AG04449 (cell line): Measurements from ENCODE around the gene RAD51B.

Experiments
- CTCF ChIA-PET: fragments of 350-600 bp; formaldehyde crosslinking; extraction: SDS; loops from one replicate; lab custom pipeline; 2021; ENCODE audit warnings: antibody characterized with exemption; lab: Yijun Ruan, JAX
- POLR2A ChIA-PET: fragments of 400-600, 350-600 bp; formaldehyde crosslinking; extraction: SDS; loops from one replicate; lab custom pipeline; 2020; ENCODE audit warnings: antibody characterized with exemption, inconsistent platforms; lab: Yijun Ruan, JAX
- DNase-seq: peaks from one replicate; pipeline ENCODE4 v3.0.0-alpha.2; 2010; ENCODE audit warnings: low read depth, low spot score
- H3K4me3 ChIP-seq: 2 replicates; pipeline ENCODE4 v1.5.1; 2011; ENCODE audit warnings: low read depth, mild to moderate bottlenecking, control low read depth, low read length
- TF ChIP-seq, protein P1 (sequence below): IDR thresholded peaks from one replicate; pipeline ENCODE4 v1.5.1; 2011; ENCODE audit warnings: mild to moderate bottlenecking, moderate library complexity, low read length, control low read depth, inconsistent platforms; ENCODE audit not compliant: insufficient read depth; ENCODE audit errors: missing control alignments

The RAD51B gene

GRCh38 chr14:68775614-68776126 lies 956.1 kb downstream of the RAD51B start:
- CTCF ChIA-PET: interaction anchor here (1.1 to 2.4 kb wide), 4 partner anchors 9 to 108 kb away, joined by 3 to 12 read pairs (median 4); no protein-coding TSS in a partner anchor

DNA sequence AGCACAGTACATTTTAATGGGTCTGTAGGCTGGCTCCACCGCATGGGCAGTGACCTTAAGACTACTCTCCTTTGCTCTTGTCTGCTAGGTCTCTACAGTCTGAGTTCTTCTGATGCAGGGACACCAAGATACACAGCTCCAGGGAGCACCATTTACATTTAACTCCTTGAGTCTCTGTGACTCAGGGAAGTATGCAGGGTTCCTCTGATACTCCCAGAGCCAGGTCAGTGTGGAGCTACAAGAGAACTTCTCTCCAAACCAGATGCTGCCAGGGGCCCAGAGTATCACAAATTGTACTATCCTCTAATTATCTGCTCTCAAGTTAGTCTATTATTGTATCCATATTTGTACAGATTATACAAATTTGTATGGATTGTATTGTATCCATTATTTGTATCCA lies 958.1 kb downstream of the RAD51B start:
- POLR2A ChIA-PET: no interaction called here
- H3K4me3 ChIP-seq: no peak overlapping the region
- TF ChIP-seq, protein P1, sequence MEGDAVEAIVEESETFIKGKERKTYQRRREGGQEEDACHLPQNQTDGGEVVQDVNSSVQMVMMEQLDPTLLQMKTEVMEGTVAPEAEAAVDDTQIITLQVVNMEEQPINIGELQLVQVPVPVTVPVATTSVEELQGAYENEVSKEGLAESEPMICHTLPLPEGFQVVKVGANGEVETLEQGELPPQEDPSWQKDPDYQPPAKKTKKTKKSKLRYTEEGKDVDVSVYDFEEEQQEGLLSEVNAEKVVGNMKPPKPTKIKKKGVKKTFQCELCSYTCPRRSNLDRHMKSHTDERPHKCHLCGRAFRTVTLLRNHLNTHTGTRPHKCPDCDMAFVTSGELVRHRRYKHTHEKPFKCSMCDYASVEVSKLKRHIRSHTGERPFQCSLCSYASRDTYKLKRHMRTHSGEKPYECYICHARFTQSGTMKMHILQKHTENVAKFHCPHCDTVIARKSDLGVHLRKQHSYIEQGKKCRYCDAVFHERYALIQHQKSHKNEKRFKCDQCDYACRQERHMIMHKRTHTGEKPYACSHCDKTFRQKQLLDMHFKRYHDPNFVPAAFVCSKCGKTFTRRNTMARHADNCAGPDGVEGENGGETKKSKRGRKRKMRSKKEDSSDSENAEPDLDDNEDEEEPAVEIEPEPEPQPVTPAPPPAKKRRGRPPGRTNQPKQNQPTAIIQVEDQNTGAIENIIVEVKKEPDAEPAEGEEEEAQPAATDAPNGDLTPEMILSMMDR: no peak
- DNase-seq: no peak
- CTCF ChIA-PET: interaction anchor here (1.2 to 2.4 kb wide), 2 partner anchors 12 to 528 kb away, joined by 3 to 12 read pairs; no protein-coding TSS in a partner anchor

More at GRCh38 chr14:68775614-68776126, 956.1 kb downstream of the RAD51B start:
- no peak for DNase-seq
- POLR2A ChIA-PET: no interaction called here
- H3K4me3 ChIP-seq: no peak overlapping the region
- TF ChIP-seq, protein P1: no peak
